Muscle of arm (tissue), 12 donors: ENCODE measurements around the gene RERE. TPM values are rescaled to one million over a fixed set of nuclear protein-coding genes. Genes with fewer than 3 reads are reported as not detected.

Experiments
- DNase-seq: peaks from one replicate; pipeline ENCODE4 v3.0.0-alpha.2; 2013
- polyA plus RNA-seq, 12 donors: library from polyadenylated mRNA; unstranded; fragments of 120-200 nt; gene quantifications; one replicate each; pipeline ENCODE4 v1.2.1, GENCODE V29; 2013; ENCODE audit not compliant: insufficient read length in 12 of 12

RERE gene
- polyA plus RNA-seq, 12 donors, result 51.1 to 118 (median 75.5) TPM; not detected in 1

- no peak for DNase-seq
These were observed 409.1 kb downstream of the RERE start for GRCh38 chr1:8408151-8408839.

- no peak for DNase-seq
These were observed 409.8 kb downstream of the RERE start for GRCh38 chr1:8407652-8408051.

DNA sequence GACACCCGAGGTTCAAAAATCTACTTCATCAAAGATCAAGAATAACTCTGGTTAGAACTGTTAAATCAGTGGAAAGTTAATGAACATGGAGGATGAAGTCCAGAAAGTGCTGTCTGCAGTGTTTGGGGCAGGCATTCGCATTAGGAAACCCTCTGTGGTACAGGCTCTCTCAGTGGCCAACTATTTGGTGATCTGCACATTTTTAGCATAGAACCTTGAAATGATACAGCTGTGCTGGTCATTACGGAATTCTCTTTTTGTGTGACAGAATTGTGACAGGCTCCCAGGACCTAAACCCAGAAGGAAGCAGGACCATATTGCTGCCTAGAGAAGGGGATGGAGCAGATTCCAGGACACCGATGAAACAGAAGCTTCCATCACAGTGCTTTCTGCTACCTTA, 410.5 kb downstream of the RERE start:
- DNase-seq, result no peak

DNA sequence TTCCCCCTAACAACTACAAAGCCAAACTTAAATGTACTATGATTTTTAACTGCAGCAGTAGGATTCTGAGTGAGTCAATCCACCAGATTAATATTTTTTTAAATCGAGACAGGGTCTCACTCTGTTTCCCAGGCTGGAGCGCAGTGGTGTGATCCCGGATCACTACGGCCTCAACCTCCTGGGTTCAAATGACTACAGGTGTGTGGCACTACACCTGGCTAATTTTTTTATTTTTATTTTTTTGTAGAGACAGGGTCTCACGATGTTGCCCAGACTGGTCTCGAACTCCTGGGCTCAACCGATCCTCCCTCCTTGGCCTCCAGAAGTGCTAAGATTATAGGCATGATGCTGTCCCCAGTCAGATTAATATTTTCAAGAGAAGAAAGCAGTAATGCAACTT, 411.4 kb downstream of the RERE start:
- DNase-seq, result no peak

- DNase-seq, result no peak
These were observed 412.7 kb downstream of the RERE start for GRCh38 chr1:8404460-8405370.

- no peak for DNase-seq
These were observed 415.2 kb downstream of the RERE start for GRCh38 chr1:8402109-8402710.

- no peak for DNase-seq
These were observed 418.8 kb downstream of the RERE start for GRCh38 chr1:8398677-8399076.

- no peak for DNase-seq
These were observed 419.4 kb downstream of the RERE start for GRCh38 chr1:8398086-8398485.

DNA sequence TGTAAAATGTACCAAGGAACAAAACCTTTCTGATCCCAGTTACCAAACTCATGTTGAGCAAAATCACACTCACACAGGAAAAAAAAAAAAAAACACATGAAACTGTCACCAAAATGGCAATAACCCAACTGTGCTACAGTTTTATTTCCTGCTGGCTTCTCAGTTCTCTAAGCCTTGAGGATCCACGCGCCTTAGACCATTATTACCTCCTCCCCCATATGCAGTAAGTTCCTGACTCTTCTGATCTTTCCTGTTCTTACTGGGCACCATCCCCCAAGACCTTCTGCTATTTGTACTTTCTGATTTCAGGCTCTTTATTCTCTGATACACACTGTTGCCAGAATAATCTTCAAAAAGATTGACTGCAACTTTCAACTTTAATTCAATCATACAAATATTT, 419.9 kb downstream of the RERE start:
- no peak for DNase-seq

- DNase-seq, result no peak
These were observed 420.5 kb downstream of the RERE start for GRCh38 chr1:8396786-8397406.

GRCh38 chr1:8396083-8396785, 421.2 kb downstream of the RERE start:
- no peak for DNase-seq

DNA sequence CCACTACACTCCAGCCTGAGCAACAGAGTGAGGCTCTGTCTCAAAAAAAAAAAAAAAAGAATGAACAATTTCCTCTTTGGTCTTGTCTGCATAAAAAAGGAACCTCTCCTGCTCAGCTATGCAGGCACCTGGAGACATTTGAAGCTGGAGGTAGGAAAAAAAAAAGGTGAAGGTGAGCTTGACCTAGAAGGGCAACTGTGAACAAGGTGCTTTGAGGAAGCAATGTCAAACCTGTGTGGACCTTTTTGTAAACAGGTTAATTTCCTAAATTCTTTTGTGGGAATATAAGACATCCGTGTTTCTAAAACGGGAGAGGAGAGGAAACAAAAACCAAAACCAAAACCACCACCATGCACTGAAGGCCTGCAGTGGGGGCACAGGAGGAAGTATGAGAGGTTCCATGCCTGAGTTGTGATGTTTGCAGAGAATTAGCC, 422.0 kb downstream of the RERE start:
- no peak for DNase-seq

- no peak for DNase-seq
These were observed 422.8 kb downstream of the RERE start for GRCh38 chr1:8394456-8395321.

DNA sequence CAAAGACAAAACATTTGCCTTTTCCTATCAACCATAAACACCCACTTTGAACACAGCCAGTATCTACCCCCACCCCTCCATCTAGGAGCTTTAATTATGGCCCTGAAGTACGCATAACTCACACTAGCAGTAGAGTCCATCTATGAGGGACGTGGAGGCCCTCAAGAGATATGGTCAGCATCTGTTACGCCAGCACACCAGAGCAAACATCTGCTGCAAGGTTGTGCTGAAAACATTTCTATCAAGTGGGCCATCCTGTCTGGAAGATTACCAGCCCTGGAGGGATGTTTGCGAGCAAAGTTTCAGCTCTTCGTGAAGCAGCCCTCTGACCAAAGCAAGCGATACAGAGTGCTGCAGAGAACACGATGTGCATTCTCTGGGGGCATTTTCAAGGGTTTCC, 424.9 kb downstream of the RERE start:
- DNase-seq, result no peak

DNA sequence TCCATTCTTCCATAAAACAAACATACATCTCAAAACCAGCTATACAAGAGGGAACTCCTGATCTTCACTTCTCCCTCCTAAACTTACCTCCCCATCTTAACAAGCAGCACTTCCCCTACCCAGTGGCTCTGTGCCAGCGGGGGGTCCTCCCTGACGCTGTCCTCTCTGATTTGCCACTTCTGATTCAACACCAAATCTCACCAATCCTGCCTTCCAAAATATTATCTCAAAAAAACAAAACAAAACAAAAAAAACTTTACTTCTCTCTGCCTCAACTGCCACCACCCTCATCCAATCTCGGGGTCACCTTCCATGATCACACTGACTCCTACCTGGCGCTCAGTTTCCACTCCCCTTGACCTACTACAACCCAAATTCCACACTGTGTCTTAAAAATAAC, 426.7 kb downstream of the RERE start:
- no peak for DNase-seq

- no peak for DNase-seq
These were observed 427.4 kb downstream of the RERE start for GRCh38 chr1:8389958-8390535.

DNA sequence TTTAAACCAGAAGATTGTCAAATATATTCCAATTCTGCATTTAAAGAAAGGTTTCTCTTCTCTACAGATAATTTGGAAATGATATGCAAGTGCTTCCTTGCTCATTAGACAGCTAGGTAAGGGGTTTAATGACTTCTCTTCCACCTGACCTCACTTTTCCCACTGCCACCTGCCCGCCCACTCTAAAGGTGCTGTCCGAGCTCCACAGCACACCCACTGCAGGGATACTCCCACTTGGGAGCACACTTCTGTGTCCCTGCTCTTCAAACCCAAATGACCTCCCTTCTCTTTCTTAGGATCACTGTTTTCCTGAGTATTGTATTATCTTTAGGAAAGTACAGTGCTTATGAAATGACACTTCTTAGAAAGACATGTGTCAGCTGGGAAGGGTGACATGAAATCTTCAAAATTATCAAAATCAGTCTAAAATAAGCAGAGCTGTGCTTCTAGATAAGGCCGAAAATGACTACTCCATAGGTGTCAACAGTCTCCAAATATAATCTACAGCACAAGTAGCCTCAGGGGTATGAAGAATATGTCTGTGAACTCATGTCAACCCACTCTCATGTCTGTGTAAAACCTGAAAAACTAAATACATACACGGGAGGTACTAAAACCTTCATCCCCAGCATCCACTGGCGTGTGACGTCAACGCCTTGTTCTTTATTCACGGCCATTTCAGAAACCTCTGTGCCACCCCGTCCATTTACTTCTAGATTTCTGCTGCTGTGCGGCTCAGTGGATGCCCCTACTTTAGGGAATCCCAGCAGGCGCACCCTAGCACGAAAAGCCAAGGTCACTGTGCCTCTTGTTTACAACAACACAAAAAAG, 428.5 kb downstream of the RERE start:
- DNase-seq, result no peak

- DNase-seq, result no peak
These were observed 431.2 kb downstream of the RERE start for GRCh38 chr1:8386247-8386646.

DNA sequence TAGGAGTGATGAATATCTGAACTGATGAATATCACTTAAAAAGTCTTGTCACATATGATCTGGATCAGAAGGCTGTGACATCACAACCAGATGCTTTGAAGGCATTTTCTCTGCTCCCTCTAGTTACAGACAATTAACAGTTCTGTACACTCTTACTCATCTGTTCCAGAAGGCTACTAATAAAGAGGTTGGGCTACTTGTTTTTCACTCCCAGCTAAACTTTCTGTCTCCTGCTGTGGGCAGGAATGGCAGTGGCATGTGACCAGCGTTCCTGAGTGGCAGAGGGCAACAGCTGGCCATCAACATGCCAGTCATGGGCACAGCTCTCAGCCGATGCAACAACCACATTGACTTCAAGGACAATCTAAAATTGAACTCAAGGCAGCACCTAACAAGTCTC, 432.9 kb downstream of the RERE start:
- DNase-seq, result no peak
